K562 (cell line): ENCODE data around the gene MEIS1. TPM values are rescaled to one million over a fixed set of nuclear protein-coding genes. Genes with fewer than 3 reads are reported as not detected.

Experiments used
- BCOR ChIP-seq: fragments of 450-650 bp; IDR thresholded peaks from 2 replicates; pipeline ENCODE4 v1.6.1; 2016
- CREB1 ChIP-seq, 2 experiments: sonication (generic) in 1 of 2; formaldehyde crosslinking in 1 of 2; IDR thresholded peaks; 2 replicates each; pipeline versions ENCODE4 v1.6.1 to v1.8.0; 2012 to 2022; ENCODE audit warnings: inconsistent platforms in 1 of 2, mild to moderate bottlenecking in 1 of 2, missing genetic modification reagents in 1 of 2, moderate library complexity in 1 of 2
- MTA1 ChIP-seq: fragments of 450-650 bp; IDR thresholded peaks from 2 replicates; pipeline ENCODE4 v1.6.1; 2017; ENCODE audit warnings: borderline replicate concordance
- polyA plus RNA-seq, 8 experiments: library from polyadenylated mRNA; depleted of rRNA in 4 of 8; stranded (reverse) in 5 of 8; unstranded in 3 of 8; fragments of >200 nt; fragmentation: Nextera tagmentation in 2 of 8; fragmentation: Illumina TruSeq in 1 of 8; extraction: Ambion mirVana in 2 of 8; extraction: Trizol in 1 of 8; gene quantifications; 2 replicates each; pipeline versions ENCODE4 v1.2.1 to v1.2.3, GENCODE V29; 2011 to 2014; ENCODE audit warnings: inconsistent platforms in 1 of 8, missing spikeins in 1 of 8
- total RNA-seq, 7 experiments: library from RNA; depleted of rRNA in 6 of 7; stranded (reverse); fragments of >200 nt in 6 of 7; fragmentation: Illumina TruSeq in 2 of 7; extraction: Trizol in 2 of 7; gene quantifications; 2 replicates each; pipeline versions ENCODE4 v1.2.1 to v1.2.3, GENCODE V29; 2011 to 2021; ENCODE audit warnings: low replicate concordance in 1 of 7
- TF ChIP-seq, protein P1 (sequence below): fragments of 250-450 bp; sonication (Bioruptor Pico); IDR thresholded peaks from 2 replicates; pipeline ENCODE4 v1.4.0; 2020; ENCODE audit warnings: mild to moderate bottlenecking
- TF ChIP-seq, protein P2 (sequence below), 2 experiments: IDR thresholded peaks in 1 of 2; conservative IDR thresholded peaks in 1 of 2; 2 replicates each; pipeline ENCODE4 v1.6.1; 2016; ENCODE audit warnings: low read depth in 2 of 2, mild to moderate bottlenecking in 1 of 2, missing compliant biosample characterization in 1 of 2, missing genetic modification characterization in 1 of 2, moderate library complexity in 1 of 2
- TF ChIP-seq, protein P3 (sequence below): sonication (generic); formaldehyde crosslinking; IDR thresholded peaks from 2 replicates; pipeline ENCODE4 v1.8.0; 2022; ENCODE audit warnings: mild to moderate bottlenecking, missing genetic modification reagents
- TF ChIP-seq, protein P4 (sequence below): IDR thresholded peaks from 2 replicates; pipeline ENCODE4 v1.6.1; 2016; ENCODE audit warnings: missing genetic modification characterization, missing compliant biosample characterization
- TF ChIP-seq, protein P5 (sequence below): fragments of 450-650 bp; IDR thresholded peaks from 2 replicates; pipeline ENCODE4 v1.6.1; 2016; ENCODE audit warnings: borderline replicate concordance
- TF ChIP-seq, protein P6 (sequence below), 3 experiments: IDR thresholded peaks in 2 of 3; conservative IDR thresholded peaks in 1 of 3; 2 replicates each; pipeline ENCODE4 v1.5.1; 2011 to 2012; ENCODE audit warnings: low read length in 3 of 3, mild to moderate bottlenecking in 3 of 3, control low read depth in 2 of 3, improper control_type of control experiment in 1 of 3, inconsistent platforms in 1 of 3, low read depth in 1 of 3, mixed read lengths in 1 of 3, moderate library complexity in 1 of 3; ENCODE audit not compliant: insufficient read depth in 2 of 3

Gene MEIS1
- total and polyA plus RNA-seq, 9 of the 15 experiments (the other 6 are each of a cell fraction or from before 2014, with no cell fraction given) = 2.3 to 9.0 (median 5.9) TPM

DNA sequence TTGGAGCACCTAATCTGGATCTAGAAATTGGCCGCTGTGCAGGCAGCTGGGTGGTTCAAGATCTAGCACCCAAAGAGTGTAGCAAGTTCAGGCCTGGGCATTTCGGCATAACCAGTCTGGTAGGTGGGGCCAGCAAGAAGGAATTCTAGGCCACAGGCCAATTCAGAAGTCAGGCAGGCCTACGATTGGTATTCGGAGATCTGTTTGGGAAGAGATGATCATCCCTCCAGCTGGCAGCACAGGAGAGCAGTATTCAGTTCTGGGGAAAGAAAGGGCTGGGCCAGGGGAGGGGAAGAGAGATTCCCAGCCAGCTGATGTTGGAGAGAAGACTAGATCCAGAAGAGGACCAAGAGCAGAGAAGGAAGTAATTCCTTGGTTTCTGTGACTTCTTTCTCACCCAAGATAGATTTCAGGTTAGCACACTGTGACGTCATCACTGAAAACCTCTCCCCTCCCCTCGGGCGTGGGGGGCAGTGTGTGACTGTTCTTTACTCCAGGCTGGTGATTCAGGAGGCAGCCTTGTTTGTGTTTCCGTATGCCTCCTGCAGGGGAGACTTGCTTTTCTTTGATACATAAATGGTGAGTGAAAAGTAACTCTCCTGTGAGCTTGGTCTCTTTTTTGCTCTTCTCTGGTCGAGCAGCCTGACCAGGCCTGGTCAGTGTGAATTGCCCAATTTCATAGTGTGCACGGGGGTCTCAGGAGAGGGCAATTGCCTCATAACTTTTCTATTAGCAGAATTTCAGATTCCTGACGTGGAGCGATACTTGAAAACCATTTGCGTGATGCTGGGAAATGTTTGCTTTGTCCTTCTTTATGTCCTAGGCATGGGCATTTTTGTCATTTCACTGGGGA lies 61.1 kb downstream of the MEIS1 start (continued):
- TF ChIP-seq, protein P1, sequence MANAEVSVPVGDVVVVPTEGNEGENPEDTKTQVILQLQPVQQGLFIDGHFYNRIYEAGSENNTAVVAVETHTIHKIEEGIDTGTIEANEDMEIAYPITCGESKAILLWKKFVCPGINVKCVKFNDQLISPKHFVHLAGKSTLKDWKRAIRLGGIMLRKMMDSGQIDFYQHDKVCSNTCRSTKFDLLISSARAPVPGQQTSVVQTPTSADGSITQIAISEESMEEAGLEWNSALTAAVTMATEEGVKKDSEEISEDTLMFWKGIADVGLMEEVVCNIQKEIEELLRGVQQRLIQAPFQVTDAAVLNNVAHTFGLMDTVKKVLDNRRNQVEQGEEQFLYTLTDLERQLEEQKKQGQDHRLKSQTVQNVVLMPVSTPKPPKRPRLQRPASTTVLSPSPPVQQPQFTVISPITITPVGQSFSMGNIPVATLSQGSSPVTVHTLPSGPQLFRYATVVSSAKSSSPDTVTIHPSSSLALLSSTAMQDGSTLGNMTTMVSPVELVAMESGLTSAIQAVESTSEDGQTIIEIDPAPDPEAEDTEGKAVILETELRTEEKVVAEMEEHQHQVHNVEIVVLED (CRISPR knock-in tag) = no peak
- TF ChIP-seq MTA1 (0 out of 2 replicates have a peak, but pooled peaks have one; percentile 31), CREB1 (IDR thresholded peaks at IDR 0.05) (peak; percentile 52; the same call in 1 of the 2 replicates), CREB1 (CRISPR knock-in tag; IDR thresholded peaks at IDR 0.05) (peak; percentile 82), BCOR (no peak)
- TF ChIP-seq, protein P2, sequence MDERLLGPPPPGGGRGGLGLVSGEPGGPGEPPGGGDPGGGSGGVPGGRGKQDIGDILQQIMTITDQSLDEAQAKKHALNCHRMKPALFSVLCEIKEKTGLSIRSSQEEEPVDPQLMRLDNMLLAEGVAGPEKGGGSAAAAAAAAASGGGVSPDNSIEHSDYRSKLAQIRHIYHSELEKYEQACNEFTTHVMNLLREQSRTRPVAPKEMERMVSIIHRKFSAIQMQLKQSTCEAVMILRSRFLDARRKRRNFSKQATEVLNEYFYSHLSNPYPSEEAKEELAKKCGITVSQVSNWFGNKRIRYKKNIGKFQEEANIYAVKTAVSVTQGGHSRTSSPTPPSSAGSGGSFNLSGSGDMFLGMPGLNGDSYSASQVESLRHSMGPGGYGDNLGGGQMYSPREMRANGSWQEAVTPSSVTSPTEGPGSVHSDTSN (CRISPR knock-in tag; IDR thresholded peaks at IDR 0.05; ENCODE audit: low read depth) = no peak
- TF ChIP-seq, protein P2 (tag; conservative IDR thresholded peaks at IDR 0.05; ENCODE audit: low read depth) = no peak
- TF ChIP-seq, protein P3, sequence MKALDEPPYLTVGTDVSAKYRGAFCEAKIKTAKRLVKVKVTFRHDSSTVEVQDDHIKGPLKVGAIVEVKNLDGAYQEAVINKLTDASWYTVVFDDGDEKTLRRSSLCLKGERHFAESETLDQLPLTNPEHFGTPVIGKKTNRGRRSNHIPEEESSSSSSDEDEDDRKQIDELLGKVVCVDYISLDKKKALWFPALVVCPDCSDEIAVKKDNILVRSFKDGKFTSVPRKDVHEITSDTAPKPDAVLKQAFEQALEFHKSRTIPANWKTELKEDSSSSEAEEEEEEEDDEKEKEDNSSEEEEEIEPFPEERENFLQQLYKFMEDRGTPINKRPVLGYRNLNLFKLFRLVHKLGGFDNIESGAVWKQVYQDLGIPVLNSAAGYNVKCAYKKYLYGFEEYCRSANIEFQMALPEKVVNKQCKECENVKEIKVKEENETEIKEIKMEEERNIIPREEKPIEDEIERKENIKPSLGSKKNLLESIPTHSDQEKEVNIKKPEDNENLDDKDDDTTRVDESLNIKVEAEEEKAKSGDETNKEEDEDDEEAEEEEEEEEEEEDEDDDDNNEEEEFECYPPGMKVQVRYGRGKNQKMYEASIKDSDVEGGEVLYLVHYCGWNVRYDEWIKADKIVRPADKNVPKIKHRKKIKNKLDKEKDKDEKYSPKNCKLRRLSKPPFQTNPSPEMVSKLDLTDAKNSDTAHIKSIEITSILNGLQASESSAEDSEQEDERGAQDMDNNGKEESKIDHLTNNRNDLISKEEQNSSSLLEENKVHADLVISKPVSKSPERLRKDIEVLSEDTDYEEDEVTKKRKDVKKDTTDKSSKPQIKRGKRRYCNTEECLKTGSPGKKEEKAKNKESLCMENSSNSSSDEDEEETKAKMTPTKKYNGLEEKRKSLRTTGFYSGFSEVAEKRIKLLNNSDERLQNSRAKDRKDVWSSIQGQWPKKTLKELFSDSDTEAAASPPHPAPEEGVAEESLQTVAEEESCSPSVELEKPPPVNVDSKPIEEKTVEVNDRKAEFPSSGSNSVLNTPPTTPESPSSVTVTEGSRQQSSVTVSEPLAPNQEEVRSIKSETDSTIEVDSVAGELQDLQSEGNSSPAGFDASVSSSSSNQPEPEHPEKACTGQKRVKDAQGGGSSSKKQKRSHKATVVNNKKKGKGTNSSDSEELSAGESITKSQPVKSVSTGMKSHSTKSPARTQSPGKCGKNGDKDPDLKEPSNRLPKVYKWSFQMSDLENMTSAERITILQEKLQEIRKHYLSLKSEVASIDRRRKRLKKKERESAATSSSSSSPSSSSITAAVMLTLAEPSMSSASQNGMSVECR (CRISPR knock-in tag) = no peak
- TF ChIP-seq, protein P4, sequence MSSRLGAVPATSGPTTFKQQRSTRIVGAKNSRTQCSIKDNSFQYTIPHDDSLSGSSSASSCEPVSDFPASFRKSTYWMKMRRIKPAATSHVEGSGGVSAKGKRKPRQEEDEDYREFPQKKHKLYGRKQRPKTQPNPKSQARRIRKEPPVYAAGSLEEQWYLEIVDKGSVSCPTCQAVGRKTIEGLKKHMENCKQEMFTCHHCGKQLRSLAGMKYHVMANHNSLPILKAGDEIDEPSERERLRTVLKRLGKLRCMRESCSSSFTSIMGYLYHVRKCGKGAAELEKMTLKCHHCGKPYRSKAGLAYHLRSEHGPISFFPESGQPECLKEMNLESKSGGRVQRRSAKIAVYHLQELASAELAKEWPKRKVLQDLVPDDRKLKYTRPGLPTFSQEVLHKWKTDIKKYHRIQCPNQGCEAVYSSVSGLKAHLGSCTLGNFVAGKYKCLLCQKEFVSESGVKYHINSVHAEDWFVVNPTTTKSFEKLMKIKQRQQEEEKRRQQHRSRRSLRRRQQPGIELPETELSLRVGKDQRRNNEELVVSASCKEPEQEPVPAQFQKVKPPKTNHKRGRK = no peak
- TF ChIP-seq, protein P5, sequence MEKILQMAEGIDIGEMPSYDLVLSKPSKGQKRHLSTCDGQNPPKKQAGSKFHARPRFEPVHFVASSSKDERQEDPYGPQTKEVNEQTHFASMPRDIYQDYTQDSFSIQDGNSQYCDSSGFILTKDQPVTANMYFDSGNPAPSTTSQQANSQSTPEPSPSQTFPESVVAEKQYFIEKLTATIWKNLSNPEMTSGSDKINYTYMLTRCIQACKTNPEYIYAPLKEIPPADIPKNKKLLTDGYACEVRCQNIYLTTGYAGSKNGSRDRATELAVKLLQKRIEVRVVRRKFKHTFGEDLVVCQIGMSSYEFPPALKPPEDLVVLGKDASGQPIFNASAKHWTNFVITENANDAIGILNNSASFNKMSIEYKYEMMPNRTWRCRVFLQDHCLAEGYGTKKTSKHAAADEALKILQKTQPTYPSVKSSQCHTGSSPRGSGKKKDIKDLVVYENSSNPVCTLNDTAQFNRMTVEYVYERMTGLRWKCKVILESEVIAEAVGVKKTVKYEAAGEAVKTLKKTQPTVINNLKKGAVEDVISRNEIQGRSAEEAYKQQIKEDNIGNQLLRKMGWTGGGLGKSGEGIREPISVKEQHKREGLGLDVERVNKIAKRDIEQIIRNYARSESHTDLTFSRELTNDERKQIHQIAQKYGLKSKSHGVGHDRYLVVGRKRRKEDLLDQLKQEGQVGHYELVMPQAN = no peak
- TF ChIP-seq, protein P6, sequence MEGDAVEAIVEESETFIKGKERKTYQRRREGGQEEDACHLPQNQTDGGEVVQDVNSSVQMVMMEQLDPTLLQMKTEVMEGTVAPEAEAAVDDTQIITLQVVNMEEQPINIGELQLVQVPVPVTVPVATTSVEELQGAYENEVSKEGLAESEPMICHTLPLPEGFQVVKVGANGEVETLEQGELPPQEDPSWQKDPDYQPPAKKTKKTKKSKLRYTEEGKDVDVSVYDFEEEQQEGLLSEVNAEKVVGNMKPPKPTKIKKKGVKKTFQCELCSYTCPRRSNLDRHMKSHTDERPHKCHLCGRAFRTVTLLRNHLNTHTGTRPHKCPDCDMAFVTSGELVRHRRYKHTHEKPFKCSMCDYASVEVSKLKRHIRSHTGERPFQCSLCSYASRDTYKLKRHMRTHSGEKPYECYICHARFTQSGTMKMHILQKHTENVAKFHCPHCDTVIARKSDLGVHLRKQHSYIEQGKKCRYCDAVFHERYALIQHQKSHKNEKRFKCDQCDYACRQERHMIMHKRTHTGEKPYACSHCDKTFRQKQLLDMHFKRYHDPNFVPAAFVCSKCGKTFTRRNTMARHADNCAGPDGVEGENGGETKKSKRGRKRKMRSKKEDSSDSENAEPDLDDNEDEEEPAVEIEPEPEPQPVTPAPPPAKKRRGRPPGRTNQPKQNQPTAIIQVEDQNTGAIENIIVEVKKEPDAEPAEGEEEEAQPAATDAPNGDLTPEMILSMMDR (IDR thresholded peaks at IDR 0.05 in 2 of 3, conservative IDR thresholded peaks at IDR 0.05 in 1 of 3; ENCODE audit: insufficient read depth in 2 of 3, low read depth in 1 of 3, low read length in 3 of 3) = peak; percentile 41 to 42 (median 41); a peak in 4 of 6 replicates
